Mesendoderm (in vitro differentiated cells): ENCODE results near the gene LGALS9B.
"Not testable (repeated sequence)": the region's sequence is repeated elsewhere in the genome, so short reads cannot be mapped to it uniquely, and the experiment has no call there.

Experiments
- DNase-seq: peaks from one replicate; pipeline ENCODE4 v3.0.0; 2013
- H2AK5ac ChIP-seq: 2 replicates; pipeline ENCODE4 v1.6.1; 2013; ENCODE audit warnings: low read length, inconsistent platforms
- H2BK120ac ChIP-seq: 2 replicates; pipeline ENCODE4 v1.6.1; 2013; ENCODE audit warnings: low read depth, mild to moderate bottlenecking, low read length, moderate library complexity, mixed read lengths
- H2BK15ac ChIP-seq: replicated peaks from 2 replicates; pipeline ENCODE4 v1.6.1; 2013; ENCODE audit warnings: low read depth, mild to moderate bottlenecking, moderate library complexity
- H2BK5ac ChIP-seq: 2 replicates; pipeline ENCODE4 v1.6.1; 2013; ENCODE audit warnings: low read length, inconsistent platforms
- H3K18ac ChIP-seq: 2 replicates; pipeline ENCODE4 v1.6.1; 2013; ENCODE audit warnings: mild to moderate bottlenecking, low read length, mixed read lengths
- H3K23ac ChIP-seq: one replicate; pipeline ENCODE4 v1.6.1; 2013; ENCODE audit warnings: low read length
- H3K27ac ChIP-seq: 2 replicates; pipeline ENCODE4 v1.5.1; 2013; ENCODE audit warnings: low read depth, mild to moderate bottlenecking, inconsistent platforms, low read length, moderate library complexity
- H3K27me3 ChIP-seq: 2 replicates; pipeline ENCODE4 v1.6.1; 2013; ENCODE audit warnings: low read length, control low read depth, mild to moderate bottlenecking, inconsistent platforms; ENCODE audit not compliant: insufficient read depth, poor library complexity
- H3K36me3 ChIP-seq: 2 replicates; pipeline ENCODE4 v1.6.1; 2013; ENCODE audit warnings: low read length, inconsistent platforms; ENCODE audit not compliant: control insufficient read depth, insufficient read depth
- H3K4ac ChIP-seq: one replicate; pipeline ENCODE4 v1.6.1; 2013; ENCODE audit warnings: low read depth, mild to moderate bottlenecking, low read length, moderate library complexity
- H3K4me1 ChIP-seq: 2 replicates; pipeline ENCODE4 v1.6.1; 2013; ENCODE audit warnings: low read depth, low read length, inconsistent platforms; ENCODE audit not compliant: control insufficient read depth
- H3K4me2 ChIP-seq: 2 replicates; pipeline ENCODE4 v1.6.1; 2013; ENCODE audit warnings: low read length
- H3K4me3 ChIP-seq: 2 replicates; pipeline ENCODE4 v1.5.1; 2013; ENCODE audit warnings: mild to moderate bottlenecking, low read length
- H3K56ac ChIP-seq: one replicate; pipeline ENCODE4 v1.6.1; 2013; ENCODE audit warnings: low read length
- H3K79me1 ChIP-seq: 2 replicates; pipeline ENCODE4 v1.6.1; 2013; ENCODE audit warnings: low read length, inconsistent platforms
- H3K79me2 ChIP-seq: 2 replicates; pipeline ENCODE4 v1.6.1; 2013; ENCODE audit warnings: mild to moderate bottlenecking, low read length; ENCODE audit not compliant: control insufficient read depth, insufficient read depth
- H3K9ac ChIP-seq: 2 replicates; pipeline ENCODE4 v1.6.1; 2013; ENCODE audit warnings: low read length, inconsistent platforms
- H4K5ac ChIP-seq: one replicate; pipeline ENCODE4 v1.6.1; 2013; ENCODE audit warnings: low read length
- H4K8ac ChIP-seq: one replicate; pipeline ENCODE4 v1.6.1; 2013; ENCODE audit warnings: low read depth, mild to moderate bottlenecking, control low read depth, low read length, moderate library complexity
- WGBS: extraction: QIAGEN DNeasy Blood & Tissue Kit; methylation state at CpG from one replicate; pipeline ENCODE4 v1.1.7; 2013; ENCODE audit warnings: low lambda C conversion rate, missing lambda C conversion rate; ENCODE audit not compliant: insufficient coverage; ENCODE audit errors: extremely low coverage; 5-methylcytosine and 5-hydroxymethylcytosine counted together

LGALS9B gene

GRCh38 chr17:20453820-20454434, 13.4 kb downstream of the LGALS9B start:
- H4K8ac ChIP-seq, H3K4ac ChIP-seq, H3K36me3 ChIP-seq, H2BK5ac ChIP-seq, H3K4me3 ChIP-seq, H4K5ac ChIP-seq, H3K9ac ChIP-seq, H2BK15ac ChIP-seq, H3K27ac ChIP-seq, H3K79me2 ChIP-seq, H3K18ac ChIP-seq, H2AK5ac ChIP-seq, H3K79me1 ChIP-seq, H2BK120ac ChIP-seq, H3K27me3 ChIP-seq, H3K23ac ChIP-seq, H3K4me2 ChIP-seq, H3K56ac ChIP-seq, DNase-seq, H3K4me1 ChIP-seq: not testable (repeated sequence)
- WGBS, result no CpG with 5 or more reads among the region's 11 CpGs

GRCh38 chr17:20450852-20451251, 16.5 kb downstream of the LGALS9B start:
- H3K4ac ChIP-seq, H3K23ac ChIP-seq, H3K56ac ChIP-seq, H3K9ac ChIP-seq, DNase-seq, H3K4me2 ChIP-seq, H4K8ac ChIP-seq, H3K18ac ChIP-seq, H2AK5ac ChIP-seq, H4K5ac ChIP-seq, H2BK120ac ChIP-seq, H3K4me1 ChIP-seq, H3K4me3 ChIP-seq, H2BK5ac ChIP-seq, H3K27me3 ChIP-seq, H3K79me1 ChIP-seq, H2BK15ac ChIP-seq, H3K36me3 ChIP-seq, H3K27ac ChIP-seq, H3K79me2 ChIP-seq: not testable (repeated sequence)
- WGBS, result no CpG with 5 or more reads among the region's 12 CpGs

- not testable (repeated sequence) for H3K79me2 ChIP-seq, DNase-seq, H2BK15ac ChIP-seq, H3K18ac ChIP-seq, H4K5ac ChIP-seq, H2BK120ac ChIP-seq, H3K56ac ChIP-seq, H3K27me3 ChIP-seq, H2BK5ac ChIP-seq, H3K4me3 ChIP-seq, H3K36me3 ChIP-seq, H3K9ac ChIP-seq, H2AK5ac ChIP-seq, H4K8ac ChIP-seq, H3K23ac ChIP-seq, H3K27ac ChIP-seq, H3K4me1 ChIP-seq, H3K79me1 ChIP-seq, H3K4me2 ChIP-seq
- no CpG with 5 or more reads among the region's 26 CpGs for WGBS
- H3K4ac ChIP-seq, result peak overlapping the region; percentile 79
Measured at GRCh38 chr17:20447534-20448321, 19.6 kb downstream of the LGALS9B start.

- not testable (repeated sequence) for DNase-seq, H3K9ac ChIP-seq, H3K79me1 ChIP-seq, H3K4ac ChIP-seq, H3K27me3 ChIP-seq, H3K56ac ChIP-seq, H4K8ac ChIP-seq, H2BK5ac ChIP-seq, H3K4me1 ChIP-seq, H3K4me2 ChIP-seq, H3K79me2 ChIP-seq, H3K36me3 ChIP-seq, H2BK15ac ChIP-seq, H4K5ac ChIP-seq, H3K23ac ChIP-seq, H2BK120ac ChIP-seq, H3K27ac ChIP-seq, H3K4me3 ChIP-seq, H2AK5ac ChIP-seq
- no CpG with 5 or more reads among the region's 6 CpGs for WGBS
- H3K18ac ChIP-seq, result peak overlapping the region; percentile 76
Measured at GRCh38 chr17:20446895-20447294, 20.4 kb downstream of the LGALS9B start.

GRCh38 chr17:20444581-20445236, 22.6 kb downstream of the LGALS9B start:
- not testable (repeated sequence) for H4K5ac ChIP-seq, H3K4me3 ChIP-seq, H3K23ac ChIP-seq, H3K18ac ChIP-seq, H3K79me1 ChIP-seq, H3K27ac ChIP-seq, H3K27me3 ChIP-seq, H2BK5ac ChIP-seq, H2BK15ac ChIP-seq, H2AK5ac ChIP-seq, H3K4me1 ChIP-seq, H3K79me2 ChIP-seq, H3K36me3 ChIP-seq, H3K4ac ChIP-seq, H3K4me2 ChIP-seq, DNase-seq, H4K8ac ChIP-seq, H3K9ac ChIP-seq, H2BK120ac ChIP-seq
- WGBS, result no CpG with 5 or more reads among the region's 8 CpGs
- peak overlapping the region; percentile 7 for H3K56ac ChIP-seq
